Prostate gland (tissue), 2 donors: ENCODE measurements around the gene NREP. TPM values are rescaled to one million over a fixed set of nuclear protein-coding genes. Genes with fewer than 3 reads are reported as not detected.

Source experiments
- DNase-seq: peaks from one replicate; pipeline ENCODE4 v3.0.0-alpha.2; 2019; ENCODE audit warnings: low spot score
- H3K27ac ChIP-seq, 2 donors: fragments of 200-600 bp; sonication (generic); 2 replicates each; pipeline ENCODE4 v1.5.1; 2017 to 2019
- H3K27me3 ChIP-seq: fragments of 200-600 bp; sonication (generic); replicated peaks from 2 replicates; pipeline ENCODE4 v1.5.1; 2019; ENCODE audit not compliant: insufficient read depth
- H3K36me3 ChIP-seq, 2 donors: fragments of 200-600 bp; sonication (generic); 1 replicate in 1 of 2; 2 replicates in 1 of 2; pipeline versions ENCODE4 v1.5.1 to v1.8.1; 2017 to 2019
- H3K4me1 ChIP-seq: fragments of 200-600 bp; sonication (generic); replicated peaks from 2 replicates; pipeline ENCODE4 v1.5.1; 2019
- H3K4me3 ChIP-seq, 2 donors: fragments of 200-600 bp; sonication (generic); 2 replicates each; pipeline ENCODE4 v1.5.1; 2017 to 2019
- H3K9me3 ChIP-seq: fragments of 200-600 bp; sonication (generic); 2 replicates; pipeline ENCODE4 v1.5.1; 2017
- CTCF ChIP-seq, 4 experiments: fragments of 200-600 bp in 2 of 4; fragments of 450-650 bp in 2 of 4; sonication (generic) in 2 of 4; IDR thresholded peaks; 1 replicate in 3 of 4; 2 replicates in 1 of 4; pipeline ENCODE4 v1.5.1; 2016 to 2019; ENCODE audit warnings: antibody characterized with exemption in 4 of 4, mild to moderate bottlenecking in 2 of 4, moderate library complexity in 2 of 4
- POLR2A ChIP-seq: fragments of 450-650 bp; IDR thresholded peaks from one replicate; pipeline ENCODE4 v1.6.1; 2016; ENCODE audit warnings: antibody characterized with exemption, mild to moderate bottlenecking
- POLR2AphosphoS5 ChIP-seq: sonication (generic); formaldehyde crosslinking; IDR thresholded peaks from one replicate; pipeline ENCODE4 v1.6.1; 2017; ENCODE audit warnings: antibody characterized with exemption
- WGBS: methylation state at CpG from one replicate; pipeline ENCODE4 v1.1.5; 2018; 5-methylcytosine and 5-hydroxymethylcytosine counted together
- intact Hi-C: fragments of 100-400 bp; cut with DNase I; formaldehyde crosslinking; loops from one replicate; pipeline ENCODE4 v1.14.2; 2022
- total RNA-seq, 2 donors: library from RNA; depleted of rRNA; stranded (reverse); fragments of >200 nt; gene quantifications; one replicate each; pipeline ENCODE4 v1.1.0, GENCODE V29; 2016

The NREP gene
- total RNA-seq, 2 donors from 2014 or later: 7.6 to 28.2 TPM

- intact Hi-C loops: no loop called here
- H3K27me3 ChIP-seq: no peaks in the 10 kb centered on the region
These were observed 57.7 kb downstream of the NREP start for GRCh38 chr5:111699324-111699723.

GRCh38 chr5:111697881-111698757, 58.9 kb downstream of the NREP start:
- Histone ChIP-seq H3K27ac (no peak overlapping the region), H3K36me3 (no peaks in the 10 kb centered on the region), H3K4me3 (no peak overlapping the region), H3K9me3 (no peaks in the 10 kb centered on the region), H3K4me1 (no peaks in the 10 kb centered on the region), H3K27me3 (no peaks in the 10 kb centered on the region)
- WGBS: 68% methylated on average over 6 of the region's 6 CpGs
- TF ChIP-seq POLR2A (no peak), POLR2AphosphoS5 (no peak), CTCF (IDR thresholded peaks at IDR 0.05) (no peak)
- intact Hi-C loops: no loop called here
- DNase-seq: no peak

More at GRCh38 chr5:111699324-111699723, 57.7 kb downstream of the NREP start:
- H3K9me3 ChIP-seq: no peaks in the 10 kb centered on the region
- no peaks in the 10 kb centered on the region for H3K4me1 ChIP-seq
- no peaks in the 10 kb centered on the region for H3K36me3 ChIP-seq
- no peak for DNase-seq
- TF ChIP-seq POLR2AphosphoS5 (no peak), CTCF (IDR thresholded peaks at IDR 0.05) (no peak), POLR2A (no peak)
- 86% methylated on average over 1 of the region's 1 CpG for WGBS
- H3K27ac ChIP-seq: no peak overlapping the region
- no peak overlapping the region for H3K4me3 ChIP-seq

GRCh38 chr5:111697215-111697614, 59.8 kb downstream of the NREP start:
- no peaks in the 10 kb centered on the region for H3K9me3 ChIP-seq
- TF ChIP-seq POLR2A: no peak
- no peak for TF ChIP-seq POLR2AphosphoS5
- TF ChIP-seq CTCF (IDR thresholded peaks at IDR 0.05): no peak
- no peak overlapping the region for H3K4me3 ChIP-seq
- no peaks in the 10 kb centered on the region for H3K4me1 ChIP-seq
- H3K27ac ChIP-seq: no peak overlapping the region
- H3K27me3 ChIP-seq: no peaks in the 10 kb centered on the region
- no peaks in the 10 kb centered on the region for H3K36me3 ChIP-seq
- DNase-seq: peak; percentile 13
- intact Hi-C loops: no loop called here
- 32% methylated on average over 6 of the region's 6 CpGs for WGBS

- Histone ChIP-seq H3K27me3 (no peaks in the 10 kb centered on the region), H3K4me3 (no peak overlapping the region), H3K9me3 (no peaks in the 10 kb centered on the region), H3K27ac (no peak overlapping the region), H3K4me1 (no peaks in the 10 kb centered on the region), H3K36me3 (no peaks in the 10 kb centered on the region)
- intact Hi-C loops: no loop called here
- WGBS: 71% methylated on average over 1 of the region's 1 CpG
- DNase-seq: no peak
- TF ChIP-seq CTCF (IDR thresholded peaks at IDR 0.05): no peak
- no peak for TF ChIP-seq POLR2A
- TF ChIP-seq POLR2AphosphoS5: no peak
These were observed 61.0 kb downstream of the NREP start for GRCh38 chr5:111695991-111696390.

- Histone ChIP-seq H3K27ac (no peak overlapping the region), H3K36me3 (no peaks in the 10 kb centered on the region), H3K9me3 (no peaks in the 10 kb centered on the region), H3K4me1 (no peaks in the 10 kb centered on the region), H3K4me3 (no peak overlapping the region), H3K27me3 (no peaks in the 10 kb centered on the region)
- intact Hi-C loops: no loop called here
- 88% methylated on average over 1 of the region's 1 CpG for WGBS
- TF ChIP-seq POLR2AphosphoS5 (no peak), CTCF (IDR thresholded peaks at IDR 0.05) (no peak), POLR2A (no peak)
- DNase-seq: no peak
These were observed 62.9 kb downstream of the NREP start for GRCh38 chr5:111694133-111694532.
